HCT116 (cell line): ENCODE data around the gene CARD10. TPM values are rescaled to one million over a fixed set of nuclear protein-coding genes. Genes with fewer than 3 reads are reported as not detected.
A peak's percentile ranks its signal among the peaks of the same experiment; 100 is the strongest.

Experiments used
- ATAC-seq: fragments of 200-7000 bp; cut with Tn5 transposase; 2 replicates; pipeline ENCODE4 v1.9.1; 2020; ENCODE audit warnings: mild to moderate bottlenecking, moderate library complexity
- BruUV-seq: library from RNA; stranded (reverse); fragments of 400-500 nt; replicated peaks from 2 replicates; lab custom pipeline; 2021; lab: Mats Ljungman, UMichigan
- CTCF ChIA-PET: fragments of 300-600 bp; sonication (Branson Sonifier 250); formaldehyde crosslinking; loops from one replicate; lab custom pipeline; 2021; ENCODE audit warnings: antibody characterized with exemption; lab: Charles Lee
- POLR2A ChIA-PET: fragments of 300-600, 350-600 bp; sonication (Branson Sonifier 250); formaldehyde crosslinking; loops from one replicate; lab custom pipeline; 2021; ENCODE audit warnings: antibody characterized with exemption; lab: Charles Lee
- RAD21 ChIA-PET, 2 experiments: fragments of 300-600 bp; sonication (Branson Sonifier 250); formaldehyde crosslinking; loops; one replicate each; lab custom pipeline; 2023; ENCODE audit warnings: low total read pairs in 2 of 2; ENCODE audit not compliant: uncharacterized antibody in 2 of 2, unreplicated experiment in 2 of 2, low non-redundant PET in 1 of 2; lab: Charles Lee
- DNase-seq: peaks from one replicate; pipeline ENCODE4 v3.0.0-alpha.2; 2010; ENCODE audit warnings: low read depth, low spot score
- H2AFZ ChIP-seq: fragments of 200-600 bp; shearing (Covaris generic), sonication (generic); 2 replicates; pipeline ENCODE4 v1.6.1; 2017; ENCODE audit warnings: low read depth, mixed run types, mixed read lengths, antibody characterized with exemption, low read length; ENCODE audit not compliant: poor library complexity, severe bottlenecking
- H3K27ac ChIP-seq: 2 replicates; pipeline ENCODE4 v1.5.1; 2012; ENCODE audit warnings: low read depth, low read length
- H3K27me3 ChIP-seq: fragments of 200-600 bp; sonication (generic); 2 replicates; pipeline ENCODE4 v1.6.1; 2016; ENCODE audit warnings: mixed run types, low read length, mixed read lengths; ENCODE audit not compliant: insufficient read depth
- H3K36me3 ChIP-seq, 2 experiments: fragments of 200-500 bp in 1 of 2; fragments of 200-600 bp in 1 of 2; sonication (Bioruptor generic) in 1 of 2; sonication (generic) in 1 of 2; 2 replicates each; pipeline versions ENCODE4 v1.5.1 to v1.6.1; 2014 to 2016; ENCODE audit warnings: low read length in 2 of 2, inconsistent platforms in 1 of 2, mixed read lengths in 1 of 2, mixed run types in 1 of 2; ENCODE audit not compliant: insufficient read depth in 2 of 2, control insufficient read depth in 1 of 2
- H3K4me1 ChIP-seq, 2 experiments: fragments of 200-600 bp in 1 of 2; sonication (generic) in 1 of 2; 2 replicates each; pipeline versions ENCODE4 v1.5.1 to v1.6.1; 2012 to 2017; ENCODE audit warnings: low read length in 2 of 2, inconsistent platforms in 1 of 2, mild to moderate bottlenecking in 1 of 2, mixed read lengths in 1 of 2, mixed run types in 1 of 2, moderate library complexity in 1 of 2; ENCODE audit not compliant: insufficient read depth in 2 of 2, control insufficient read depth in 1 of 2
- H3K4me2 ChIP-seq: fragments of 200-600 bp; sonication (generic); 2 replicates; pipeline ENCODE4 v1.6.1; 2017; ENCODE audit warnings: mixed run types, low read length, mixed read lengths
- H3K4me3 ChIP-seq, 2 experiments: fragments of 200-600 bp in 1 of 2; sonication (generic) in 1 of 2; replicated peaks in 1 of 2; 2 replicates each; pipeline ENCODE4 v1.5.1; 2011 to 2016; ENCODE audit warnings: low read length in 2 of 2, control low read depth in 1 of 2, low read depth in 1 of 2, mild to moderate bottlenecking in 1 of 2, mixed read lengths in 1 of 2, mixed run types in 1 of 2
- H3K79me2 ChIP-seq: fragments of 200-600 bp; sonication (generic); 2 replicates; pipeline ENCODE4 v1.6.1; 2017; ENCODE audit warnings: mild to moderate bottlenecking, mixed run types, low read length, moderate library complexity, mixed read lengths; ENCODE audit not compliant: insufficient read depth
- H3K9ac ChIP-seq: fragments of 200-600 bp; sonication (generic); 2 replicates; pipeline ENCODE4 v1.6.1; 2016; ENCODE audit warnings: low read length, mixed read lengths
- H3K9me2 ChIP-seq: fragments of 200-600 bp; sonication (generic), shearing (Covaris generic); 2 replicates; pipeline ENCODE4 v1.6.1; 2017; ENCODE audit warnings: mixed run types, mild to moderate bottlenecking, moderate library complexity; ENCODE audit not compliant: insufficient read depth
- H3K9me3 ChIP-seq, 2 experiments: fragments of 200-500 bp in 1 of 2; fragments of 200-600 bp in 1 of 2; sonication (Bioruptor generic) in 1 of 2; sonication (generic) in 1 of 2; 2 replicates each; pipeline ENCODE4 v1.6.1; 2014 to 2017; ENCODE audit warnings: low read length in 2 of 2, mixed read lengths in 2 of 2, inconsistent platforms in 1 of 2, low read depth in 1 of 2, mild to moderate bottlenecking in 1 of 2, mixed run types in 1 of 2, moderate library complexity in 1 of 2; ENCODE audit not compliant: control insufficient read depth in 1 of 2, insufficient read depth in 1 of 2
- H4K20me1 ChIP-seq: fragments of 200-600 bp; sonication (generic), shearing (Covaris generic); 2 replicates; pipeline ENCODE4 v1.6.1; 2017; ENCODE audit warnings: mixed run types, mild to moderate bottlenecking, moderate library complexity; ENCODE audit not compliant: insufficient read depth
- ATF3 ChIP-seq: IDR thresholded peaks from 2 replicates; pipeline ENCODE4 v1.6.1; 2012
- CEBPB ChIP-seq: IDR thresholded peaks from 2 replicates; pipeline ENCODE4 v1.6.1; 2012; ENCODE audit warnings: low read depth
- EGR1 ChIP-seq: IDR thresholded peaks from 2 replicates; pipeline ENCODE4 v1.6.1; 2012; ENCODE audit warnings: low read depth
- EZH2phosphoT487 ChIP-seq: fragments of 200-600 bp; IDR thresholded peaks from 2 replicates; pipeline ENCODE4 v1.6.1; 2018; ENCODE audit warnings: antibody characterized with exemption, borderline replicate concordance
- JUND ChIP-seq: IDR thresholded peaks from 2 replicates; pipeline ENCODE4 v1.6.1; 2012
- POLR2AphosphoS5 ChIP-seq: IDR thresholded peaks from 2 replicates; pipeline ENCODE4 v1.6.1; 2011; ENCODE audit warnings: mild to moderate bottlenecking, low read depth, low read length, moderate library complexity
- RAD21 ChIP-seq: IDR thresholded peaks from 2 replicates; pipeline ENCODE4 v1.6.1; 2012; ENCODE audit warnings: low read depth, mild to moderate bottlenecking
- REST ChIP-seq: IDR thresholded peaks from 2 replicates; pipeline ENCODE4 v1.6.1; 2012; ENCODE audit warnings: low read depth
- SP1 ChIP-seq: IDR thresholded peaks from 2 replicates; pipeline ENCODE4 v1.6.1; 2012; ENCODE audit warnings: low read depth
- YY1 ChIP-seq: IDR thresholded peaks from 2 replicates; pipeline ENCODE4 v1.6.1; 2011; ENCODE audit warnings: low read length, low read depth, moderate library complexity, mild to moderate bottlenecking; ENCODE audit not compliant: insufficient replicate concordance; ENCODE audit errors: extremely low read depth
- ZFX ChIP-seq: fragments of 450-650 bp; IDR thresholded peaks from 2 replicates; pipeline ENCODE4 v1.6.1; 2017
- ZNF274 ChIP-seq: fragments of 200-500 bp; sonication (Bioruptor generic); IDR thresholded peaks from 2 replicates; pipeline ENCODE4 v1.6.1; 2014; ENCODE audit warnings: mild to moderate bottlenecking, low read depth, low read length, inconsistent platforms
- intact Hi-C: fragments of 100-400 bp; cut with micrococcal nuclease; formaldehyde crosslinking; loops from 2 replicates; pipeline ENCODE4 v1.10.0; 2022
- total RNA-seq: library from RNA; stranded (reverse); gene quantifications from one replicate; pipeline ENCODE4 v1.2.1, GENCODE V29; 2021; ENCODE audit not compliant: unreplicated experiment

CARD10 gene
- total RNA-seq, 1 experiment from 2014 or later: 32.0 TPM

GRCh38 chr22:37462983-37463382 is 56.2 kb downstream of the CARD10 start:
- H3K4me3 ChIP-seq: no peak overlapping the region
- H3K79me2 ChIP-seq: no peaks in the 10 kb centered on the region
- DNase-seq (no peak), ATAC-seq (peak; percentile 49; the same call in 1 of the 2 replicates)
- no peak for TF ChIP-seq RAD21
- TF ChIP-seq REST: peak; percentile 87
- H3K36me3 ChIP-seq: no peaks in the 10 kb centered on the region
- ChIA-PET RAD21 (no interaction called here), CTCF (interaction anchor here (1.0 kb wide), 1 partner anchor 104 kb away, joined by 3 read pairs; no protein-coding TSS in a partner anchor), POLR2A (no interaction called here)
- no peak overlapping the region for H2AFZ ChIP-seq
- H3K27ac ChIP-seq: no peak overlapping the region
- no TSS peak for BruUV-seq
- intact Hi-C loops: no loop called here
- H3K9me3 ChIP-seq: no peaks in the 10 kb centered on the region
- H3K9ac ChIP-seq: no peak overlapping the region
- H3K4me1 ChIP-seq: peaks cover 3 to 4% of the 10 kb centered on the region in 2 experiments; a peak in 3 of 4 replicates
- H3K27me3 ChIP-seq: no peaks in the 10 kb centered on the region; the same call in 1 of the 2 replicates
- H3K9me2 ChIP-seq: no peaks in the 10 kb centered on the region
- H4K20me1 ChIP-seq: no peaks in the 10 kb centered on the region
- H3K4me2 ChIP-seq: no peak overlapping the region

GRCh38 chr22:37462436-37462835 is 56.8 kb downstream of the CARD10 start:
- Histone ChIP-seq H4K20me1 (no peaks in the 10 kb centered on the region), H3K9me3 (no peaks in the 10 kb centered on the region), H3K4me3 (no peak overlapping the region), H3K79me2 (no peaks in the 10 kb centered on the region), H2AFZ (no peak overlapping the region), H3K27ac (no peak overlapping the region), H3K27me3 (no peaks in the 10 kb centered on the region; the same call in 1 of the 2 replicates), H3K4me2 (no peak overlapping the region), H3K9me2 (no peaks in the 10 kb centered on the region), H3K9ac (no peak overlapping the region), H3K4me1 (peaks cover 9% of the 10 kb centered on the region in 2 experiments; a peak in 3 of 4 replicates), H3K36me3 (no peaks in the 10 kb centered on the region)
- ChIA-PET CTCF (interaction anchor here (1.0 to 1.5 kb wide), 2 partner anchors 10 to 105 kb away, joined by 3 to 4 read pairs; no protein-coding TSS in a partner anchor), POLR2A (no interaction called here), RAD21 (no interaction called here)
- no TSS peak for BruUV-seq
- intact Hi-C loops: no loop called here
- DNase-seq (no peak), ATAC-seq (no peak)
- TF ChIP-seq ZNF274 (no peak), POLR2AphosphoS5 (no peak), JUND (no peak), SP1 (no peak), ATF3 (no peak), EGR1 (no peak), EZH2phosphoT487 (no peak), ZFX (no peak), REST (no peak), RAD21 (no peak), CEBPB (no peak), YY1 (no peak)
